ENCODE data around the gene FAM78A.

The FAM78A gene

DNA sequence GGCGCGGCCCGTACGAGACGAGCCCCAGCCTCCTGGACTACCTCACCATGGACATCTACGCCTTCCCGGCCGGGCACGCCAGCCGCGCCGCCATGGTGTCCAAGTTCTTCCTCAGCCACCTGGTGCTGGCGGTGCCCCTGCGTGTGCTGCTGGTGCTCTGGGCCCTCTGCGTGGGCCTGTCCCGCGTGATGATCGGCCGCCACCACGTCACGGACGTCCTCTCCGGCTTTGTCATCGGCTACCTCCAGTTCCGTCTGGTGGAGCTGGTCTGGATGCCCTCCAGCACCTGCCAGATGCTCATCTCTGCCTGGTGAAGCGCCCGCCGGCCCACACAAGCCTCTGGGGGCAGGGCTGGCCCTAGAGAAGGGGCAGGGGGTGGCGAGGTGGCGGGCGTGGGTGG, 31.7 kb upstream of the FAM78A start:
- no peak for TF ChIP-seq TAF1 (IDR thresholded peaks at IDR 0.05; ENCODE audit: borderline replicate concordance, insufficient read depth, low read length)
- no peak for TF ChIP-seq FOXP2 (optimal IDR thresholded peaks at IDR 0.05; ENCODE audit: borderline replicate concordance, extremely low read depth, extremely low read length, insufficient read depth)
- no peak for TF ChIP-seq SIN3A (IDR thresholded peaks at IDR 0.05; ENCODE audit: borderline replicate concordance, insufficient read depth, low read length)
- TF ChIP-seq POLR2AphosphoS5 (IDR thresholded peaks at IDR 0.05; ENCODE audit: low read depth, low read length), result no peak
- TF ChIP-seq, protein P1, sequence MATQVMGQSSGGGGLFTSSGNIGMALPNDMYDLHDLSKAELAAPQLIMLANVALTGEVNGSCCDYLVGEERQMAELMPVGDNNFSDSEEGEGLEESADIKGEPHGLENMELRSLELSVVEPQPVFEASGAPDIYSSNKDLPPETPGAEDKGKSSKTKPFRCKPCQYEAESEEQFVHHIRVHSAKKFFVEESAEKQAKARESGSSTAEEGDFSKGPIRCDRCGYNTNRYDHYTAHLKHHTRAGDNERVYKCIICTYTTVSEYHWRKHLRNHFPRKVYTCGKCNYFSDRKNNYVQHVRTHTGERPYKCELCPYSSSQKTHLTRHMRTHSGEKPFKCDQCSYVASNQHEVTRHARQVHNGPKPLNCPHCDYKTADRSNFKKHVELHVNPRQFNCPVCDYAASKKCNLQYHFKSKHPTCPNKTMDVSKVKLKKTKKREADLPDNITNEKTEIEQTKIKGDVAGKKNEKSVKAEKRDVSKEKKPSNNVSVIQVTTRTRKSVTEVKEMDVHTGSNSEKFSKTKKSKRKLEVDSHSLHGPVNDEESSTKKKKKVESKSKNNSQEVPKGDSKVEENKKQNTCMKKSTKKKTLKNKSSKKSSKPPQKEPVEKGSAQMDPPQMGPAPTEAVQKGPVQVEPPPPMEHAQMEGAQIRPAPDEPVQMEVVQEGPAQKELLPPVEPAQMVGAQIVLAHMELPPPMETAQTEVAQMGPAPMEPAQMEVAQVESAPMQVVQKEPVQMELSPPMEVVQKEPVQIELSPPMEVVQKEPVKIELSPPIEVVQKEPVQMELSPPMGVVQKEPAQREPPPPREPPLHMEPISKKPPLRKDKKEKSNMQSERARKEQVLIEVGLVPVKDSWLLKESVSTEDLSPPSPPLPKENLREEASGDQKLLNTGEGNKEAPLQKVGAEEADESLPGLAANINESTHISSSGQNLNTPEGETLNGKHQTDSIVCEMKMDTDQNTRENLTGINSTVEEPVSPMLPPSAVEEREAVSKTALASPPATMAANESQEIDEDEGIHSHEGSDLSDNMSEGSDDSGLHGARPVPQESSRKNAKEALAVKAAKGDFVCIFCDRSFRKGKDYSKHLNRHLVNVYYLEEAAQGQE (IDR thresholded peaks at IDR 0.05; ENCODE audit: insufficient read depth in 1 of 2, low read depth in 2 of 2, low read length in 2 of 2), result no peak

- TF ChIP-seq SIN3A (IDR thresholded peaks at IDR 0.05; ENCODE audit: borderline replicate concordance, insufficient read depth, low read length) (no peak), POLR2AphosphoS5 (IDR thresholded peaks at IDR 0.05; ENCODE audit: low read depth, low read length) (no peak), TAF1 (IDR thresholded peaks at IDR 0.05; ENCODE audit: borderline replicate concordance, insufficient read depth, low read length) (no peak), FOXP2 (optimal IDR thresholded peaks at IDR 0.05; ENCODE audit: borderline replicate concordance, extremely low read depth, extremely low read length, insufficient read depth) (no peak)
- TF ChIP-seq, protein P1 (IDR thresholded peaks at IDR 0.05; ENCODE audit: insufficient read depth in 1 of 2, low read depth in 2 of 2, low read length in 2 of 2), result no peak
Measured at GRCh38 chr9:131306397-131307004, 30.2 kb upstream of the FAM78A start.

- TF ChIP-seq FOXP2 (optimal IDR thresholded peaks at IDR 0.05; ENCODE audit: borderline replicate concordance, extremely low read depth, extremely low read length, insufficient read depth), result peak; percentile 55
- TF ChIP-seq, protein P1 (IDR thresholded peaks at IDR 0.05; ENCODE audit: insufficient read depth in 1 of 2, low read depth in 2 of 2, low read length in 2 of 2), result no peak
- TF ChIP-seq POLR2AphosphoS5 (IDR thresholded peaks at IDR 0.05; ENCODE audit: low read depth, low read length), result no peak
- TF ChIP-seq SIN3A (IDR thresholded peaks at IDR 0.05; ENCODE audit: borderline replicate concordance, insufficient read depth, low read length), result no peak
- TF ChIP-seq TAF1 (IDR thresholded peaks at IDR 0.05; ENCODE audit: borderline replicate concordance, insufficient read depth, low read length), result no peak
Measured at GRCh38 chr9:131304676-131305355, 28.5 kb upstream of the FAM78A start.

GRCh38 chr9:131303381-131304321, 27.3 kb upstream of the FAM78A start:
- TF ChIP-seq POLR2AphosphoS5 (IDR thresholded peaks at IDR 0.05; ENCODE audit: low read depth, low read length) (no peak), FOXP2 (optimal IDR thresholded peaks at IDR 0.05; ENCODE audit: borderline replicate concordance, extremely low read depth, extremely low read length, insufficient read depth) (no peak), TAF1 (IDR thresholded peaks at IDR 0.05; ENCODE audit: borderline replicate concordance, insufficient read depth, low read length) (no peak), SIN3A (IDR thresholded peaks at IDR 0.05; ENCODE audit: borderline replicate concordance, insufficient read depth, low read length) (no peak)
- TF ChIP-seq, protein P1 (IDR thresholded peaks at IDR 0.05; ENCODE audit: insufficient read depth in 1 of 2, low read depth in 2 of 2, low read length in 2 of 2), result no peak

Data from PFSK-1 (cell line).